IPS DF 4.7 (cell line): Measurements from ENCODE around the gene C1orf53.

ENCODE experiments used
- DNase-seq: peaks from one replicate; pipeline ENCODE4 v3.0.0-alpha.2; 2013; ENCODE audit warnings: low spot score; ENCODE audit errors: extremely low read depth

Gene C1orf53

GRCh38 chr1:197907846-197908616 is 5.6 kb downstream of the C1orf53 start:
- no peak for DNase-seq

- no peak for DNase-seq
Observed at GRCh38 chr1:197908716-197909220, 6.3 kb downstream of the C1orf53 start.

GRCh38 chr1:197909384-197909783 is 7.0 kb downstream of the C1orf53 start:
- DNase-seq = no peak

- no peak for DNase-seq
Observed at GRCh38 chr1:197910120-197910991, 7.9 kb downstream of the C1orf53 start.

- no peak for DNase-seq
Observed at GRCh38 chr1:197911111-197911856, 8.9 kb downstream of the C1orf53 start.

- no peak for DNase-seq
Observed at GRCh38 chr1:197911857-197912696, 9.6 kb downstream of the C1orf53 start.

GRCh38 chr1:197912739-197913494 is 10.5 kb downstream of the C1orf53 start:
- no peak for DNase-seq

- no peak for DNase-seq
Observed at GRCh38 chr1:197913495-197914276, 11.3 kb downstream of the C1orf53 start.

GRCh38 chr1:197914510-197914909 is 12.1 kb downstream of the C1orf53 start:
- DNase-seq = no peak

GRCh38 chr1:197915260-197915861 is 12.9 kb downstream of the C1orf53 start:
- DNase-seq = no peak

GRCh38 chr1:197915862-197916499 is 13.6 kb downstream of the C1orf53 start:
- no peak for DNase-seq

- no peak for DNase-seq
Observed at GRCh38 chr1:197916500-197916983, 14.1 kb downstream of the C1orf53 start.

GRCh38 chr1:197917805-197918651 is 15.6 kb downstream of the C1orf53 start:
- no peak for DNase-seq

GRCh38 chr1:197918807-197919345 is 16.4 kb downstream of the C1orf53 start:
- DNase-seq = no peak

- no peak for DNase-seq
Observed at GRCh38 chr1:197919346-197920066, 17.1 kb downstream of the C1orf53 start.

- no peak for DNase-seq
Observed at GRCh38 chr1:197920067-197920396, 17.6 kb downstream of the C1orf53 start.
